H4 (cell line): Measurements from ENCODE around the gene NTSR1. TPM values are rescaled to one million over a fixed set of nuclear protein-coding genes. Genes with fewer than 3 reads are reported as not detected.

Experiments used
- DNase-seq: peaks from one replicate; pipeline ENCODE4 v3.0.0-alpha.2; 2015; ENCODE audit warnings: low spot score
- total RNA-seq: library from RNA; depleted of rRNA; stranded (reverse); fragments of >200 nt; shearing (Covaris generic); gene quantifications from 2 replicates; pipeline ENCODE4 v1.2.3, GENCODE V29; 2014

The NTSR1 gene
- total RNA-seq, 1 experiment from 2014 or later: not detected

GRCh38 chr20:62693524-62693922, 15.1 kb upstream of the NTSR1 start:
- no peak for DNase-seq

- no peak for DNase-seq
These were observed 14.5 kb upstream of the NTSR1 start for GRCh38 chr20:62694106-62694505.

GRCh38 chr20:62694868-62695267, 13.8 kb upstream of the NTSR1 start:
- no peak for DNase-seq

- no peak for DNase-seq
These were observed 12.9 kb upstream of the NTSR1 start for GRCh38 chr20:62695448-62696414.

- DNase-seq: no peak
These were observed 12.1 kb upstream of the NTSR1 start for GRCh38 chr20:62696434-62696957.

- no peak for DNase-seq
These were observed 11.6 kb upstream of the NTSR1 start for GRCh38 chr20:62696989-62697388.

- no peak for DNase-seq
These were observed 11.1 kb upstream of the NTSR1 start for GRCh38 chr20:62697468-62697912.

GRCh38 chr20:62698231-62698630, 10.4 kb upstream of the NTSR1 start:
- DNase-seq: no peak

- no peak for DNase-seq
These were observed 9.3 kb upstream of the NTSR1 start for GRCh38 chr20:62699296-62699695.

GRCh38 chr20:62699741-62700140, 8.9 kb upstream of the NTSR1 start:
- no peak for DNase-seq

- no peak for DNase-seq
These were observed 8.2 kb upstream of the NTSR1 start for GRCh38 chr20:62700261-62700930.

- no peak for DNase-seq
These were observed 7.2 kb upstream of the NTSR1 start for GRCh38 chr20:62701161-62702012.

GRCh38 chr20:62702013-62702300, 6.7 kb upstream of the NTSR1 start:
- DNase-seq: no peak

- peak; percentile 70 for DNase-seq
These were observed 5.5 kb upstream of the NTSR1 start for GRCh38 chr20:62702895-62703852.

GRCh38 chr20:62703853-62704228, 4.8 kb upstream of the NTSR1 start:
- DNase-seq: no peak

- peak; percentile 92 for DNase-seq
These were observed 4.2 kb upstream of the NTSR1 start for GRCh38 chr20:62704341-62704948.

GRCh38 chr20:62705627-62706026, 3.0 kb upstream of the NTSR1 start:
- DNase-seq: no peak

GRCh38 chr20:62706344-62706743, 2.3 kb upstream of the NTSR1 start:
- no peak for DNase-seq

GRCh38 chr20:62706857-62707256, 1.8 kb upstream of the NTSR1 start:
- DNase-seq: no peak

GRCh38 chr20:62707276-62707920, 1.2 kb upstream of the NTSR1 start:
- DNase-seq: no peak
